Measurements from ENCODE around the gene PRUNE2.

The PRUNE2 gene

DNA sequence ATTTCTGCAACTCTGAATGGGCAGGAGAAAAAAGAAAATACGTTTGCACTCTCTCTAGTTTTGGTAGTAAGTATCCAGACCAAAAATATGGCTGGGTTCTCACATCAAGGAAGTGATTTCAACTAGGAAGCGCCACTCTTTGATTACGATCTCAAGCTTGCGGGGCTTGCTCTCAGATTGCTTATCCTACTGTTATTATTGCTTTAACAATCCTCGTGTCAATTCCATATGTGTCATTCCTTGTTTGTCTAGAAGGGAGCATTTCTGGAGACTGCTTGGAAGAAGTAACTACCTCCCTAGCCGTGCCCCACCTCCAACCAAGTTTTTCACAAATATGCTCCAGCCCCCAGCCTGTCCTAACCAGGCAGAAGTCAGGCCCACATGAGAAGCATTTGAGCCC, 3.5 kb downstream of the PRUNE2 start:
- no peak for DNase-seq (ENCODE audit: extremely low spot score)
- ChIA-PET CTCF (no interaction called here), POLR2A (no interaction called here)
- TF ChIP-seq CTCF (IDR thresholded peaks at IDR 0.05; ENCODE audit: control extremely low read depth, extremely low read depth, low read depth, missing control alignments): no peak

DNA sequence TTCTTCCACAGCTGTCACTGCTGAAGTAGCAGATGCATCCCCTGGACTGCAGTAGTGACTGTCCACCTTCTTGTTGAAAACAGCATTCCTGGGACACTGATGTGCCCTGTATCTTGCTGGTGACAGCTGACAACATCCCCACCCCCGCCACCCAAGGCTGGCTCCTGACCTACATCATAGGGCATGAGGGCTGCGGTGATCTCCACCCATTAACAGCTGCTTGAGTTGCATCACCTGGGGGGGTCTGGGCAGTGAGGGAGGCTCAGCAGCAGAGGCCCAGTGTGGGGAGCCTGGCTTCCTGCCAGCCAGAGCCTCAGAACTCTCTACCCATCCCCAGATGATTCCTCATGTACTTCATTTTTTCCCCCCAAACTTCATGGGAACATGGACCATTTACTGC, 4.1 kb downstream of the PRUNE2 start:
- ChIA-PET POLR2A (no interaction called here), CTCF (no interaction called here)
- TF ChIP-seq CTCF (IDR thresholded peaks at IDR 0.05; ENCODE audit: control extremely low read depth, extremely low read depth, low read depth, missing control alignments): no peak
- no peak for DNase-seq (ENCODE audit: extremely low spot score)

- no peak for TF ChIP-seq CTCF (IDR thresholded peaks at IDR 0.05; ENCODE audit: control extremely low read depth, extremely low read depth, low read depth, missing control alignments)
- POLR2A ChIA-PET: no interaction called here
- no peak for DNase-seq (ENCODE audit: extremely low spot score)
- CTCF ChIA-PET: interaction anchor here (1.1 kb wide), 1 partner anchor 10 kb away, joined by 3 read pairs; no protein-coding TSS in a partner anchor
Measured at GRCh38 chr9:76900884-76901440, 5.0 kb downstream of the PRUNE2 start.

GRCh38 chr9:76898786-76899185, 7.1 kb downstream of the PRUNE2 start:
- CTCF ChIA-PET: no interaction called here
- POLR2A ChIA-PET: no interaction called here
- DNase-seq (ENCODE audit: extremely low spot score): no peak
- TF ChIP-seq CTCF (IDR thresholded peaks at IDR 0.05; ENCODE audit: control extremely low read depth, extremely low read depth, low read depth, missing control alignments): no peak

DNA sequence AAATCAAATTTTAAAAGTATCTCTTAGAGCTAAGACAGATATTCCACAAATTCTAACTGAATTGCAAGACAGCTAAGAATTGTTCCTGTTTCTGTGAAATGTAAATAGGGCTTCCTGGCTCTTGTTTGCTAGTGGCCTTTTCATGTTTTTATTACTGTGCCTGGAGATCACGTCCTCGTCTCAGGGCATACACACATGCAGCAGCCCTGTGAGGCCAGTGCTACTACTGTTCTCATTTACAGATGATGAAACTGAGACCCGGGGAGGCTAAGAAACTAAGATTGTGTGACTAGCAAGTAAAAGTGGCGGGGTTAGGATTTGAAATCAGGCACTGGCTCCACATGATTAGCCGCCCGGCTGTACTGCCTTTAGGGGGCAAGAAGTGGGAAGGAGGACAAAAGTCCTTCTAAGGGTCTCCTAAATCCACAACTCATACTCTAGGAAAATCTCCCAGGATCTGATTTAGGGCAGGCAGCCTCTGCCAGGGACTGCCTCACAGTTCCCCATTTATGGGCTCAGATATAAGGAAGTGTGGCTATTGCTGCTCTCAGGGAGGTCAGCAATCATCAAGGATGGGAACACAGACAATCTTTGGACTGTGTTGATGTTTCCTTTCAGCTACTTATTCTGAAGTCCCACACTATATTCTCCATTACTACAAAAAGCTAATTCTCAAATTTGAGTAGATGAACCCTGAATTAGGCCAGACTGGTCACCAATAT, 7.9 kb downstream of the PRUNE2 start:
- ChIA-PET CTCF (no interaction called here), POLR2A (no interaction called here)
- no peak for TF ChIP-seq CTCF (IDR thresholded peaks at IDR 0.05; ENCODE audit: control extremely low read depth, extremely low read depth, low read depth, missing control alignments)
- no peak for DNase-seq (ENCODE audit: extremely low spot score)

- DNase-seq (ENCODE audit: extremely low spot score): no peak
- TF ChIP-seq CTCF (IDR thresholded peaks at IDR 0.05; ENCODE audit: control extremely low read depth, extremely low read depth, low read depth, missing control alignments): no peak
- ChIA-PET CTCF (no interaction called here), POLR2A (no interaction called here)
Measured at GRCh38 chr9:76896035-76896434, 9.9 kb downstream of the PRUNE2 start.

All from GM10248 (cell line).